Gastrocnemius medialis (tissue), 4 donors: ENCODE results near the gene ARHGAP25.

Experiments
- CTCF ChIP-seq, 5 experiments: fragments of 450-650 bp in 3 of 5; fragments of 200-600 bp in 2 of 5; sonication (generic) in 2 of 5; IDR thresholded peaks in 4 of 5; conservative IDR thresholded peaks in 1 of 5; 1 replicate in 4 of 5; 2 replicates in 1 of 5; pipeline ENCODE4 v1.5.1; 2016 to 2019; ENCODE audit warnings: antibody characterized with exemption in 5 of 5, mild to moderate bottlenecking in 3 of 5, moderate library complexity in 3 of 5
- POLR2A ChIP-seq, 2 donors: fragments of 450-650 bp; IDR thresholded peaks; one replicate each; pipeline ENCODE4 v1.6.1; 2017; ENCODE audit warnings: antibody characterized with exemption in 2 of 2, mild to moderate bottlenecking in 2 of 2, moderate library complexity in 2 of 2

DNA sequence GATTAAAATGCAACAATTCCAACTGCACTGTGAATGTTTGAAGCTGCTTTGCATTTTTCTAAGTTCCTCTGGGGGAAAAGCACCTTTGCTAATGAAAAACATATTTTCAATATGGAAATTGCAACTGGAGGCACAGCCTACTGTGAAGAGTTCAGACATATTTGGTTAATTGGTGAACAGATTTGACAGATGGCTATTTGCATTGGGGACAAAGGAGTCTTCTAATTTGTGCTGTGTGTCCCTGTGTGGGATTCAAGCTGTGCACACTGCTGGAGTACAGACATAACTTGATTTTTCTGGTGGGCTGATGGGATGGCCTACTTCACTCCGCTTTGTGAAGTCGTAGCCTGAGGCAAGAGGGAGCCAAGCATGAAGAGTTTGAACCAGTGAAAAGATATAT is 40.7 kb upstream of the ARHGAP25 start:
- TF ChIP-seq CTCF (IDR thresholded peaks at IDR 0.05 in 4 of 5, conservative IDR thresholded peaks at IDR 0.05 in 1 of 5) (no peak), POLR2A (IDR thresholded peaks at IDR 0.05) (no peak)
